Stimulated activated CD4-positive, alpha-beta T cell treated with anti-CD3 and anti-CD28 coated beads, Interleukin-1b, Interleukin-23, amount 100 ng/mL, for 24 hours (primary cell): ENCODE results near the gene PDE10A.
"Not testable (repeated sequence)": the region's sequence is repeated elsewhere in the genome, so short reads cannot be mapped to it uniquely, and the experiment has no call there.

Source experiments
- DNase-seq, 4 experiments: peaks; one replicate each; pipeline ENCODE4 v3.0.0-alpha.2; 2020; ENCODE audit warnings: low read depth in 4 of 4, low spot score in 1 of 4

PDE10A gene

DNA sequence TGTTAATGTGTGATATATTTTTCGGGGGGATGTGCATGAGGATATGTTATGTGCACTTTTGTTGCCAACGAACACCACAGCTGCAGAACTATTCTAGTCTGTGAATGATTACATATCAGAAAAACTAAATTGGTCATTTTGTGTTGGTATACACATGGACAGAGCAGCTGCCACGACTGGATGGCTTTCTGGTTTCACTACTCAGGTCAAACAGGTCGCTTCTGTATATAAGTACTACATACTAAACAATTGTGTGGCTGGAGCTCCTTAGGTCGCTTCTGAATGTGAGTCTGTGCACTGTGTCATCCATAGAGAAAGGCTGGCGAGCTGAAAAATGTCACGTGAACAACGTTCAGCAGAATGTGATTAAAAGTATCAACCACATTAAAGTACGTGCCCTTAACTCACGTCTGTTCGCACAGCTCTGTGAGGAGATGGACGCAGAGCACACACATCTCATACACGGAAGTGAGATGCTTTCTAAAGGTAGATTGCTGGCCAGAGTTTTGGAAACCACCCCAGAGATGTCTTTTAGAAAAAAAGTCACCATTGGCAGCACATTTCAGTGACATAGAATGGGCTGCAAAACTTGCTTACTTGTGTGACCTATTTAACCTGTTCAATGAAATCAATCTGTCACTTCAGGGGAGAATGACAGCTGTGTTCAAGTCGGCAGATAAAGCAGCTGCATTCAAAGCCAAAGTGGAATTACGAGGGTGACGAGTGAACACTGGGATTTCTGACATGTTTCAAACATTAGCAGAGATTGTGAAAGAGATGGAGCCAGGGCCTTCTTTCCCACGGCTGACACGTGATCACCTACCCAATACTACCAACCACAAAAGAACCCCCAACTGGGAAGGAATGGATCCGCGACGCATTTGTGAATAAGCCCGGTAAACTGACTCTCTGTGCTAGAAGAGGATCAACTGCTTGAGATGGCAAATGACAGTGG, 176.6 kb downstream of the PDE10A start:
- DNase-seq: no peak

GRCh38 chr6:165484178-165484889, 178.7 kb downstream of the PDE10A start:
- DNase-seq: no peak

DNA sequence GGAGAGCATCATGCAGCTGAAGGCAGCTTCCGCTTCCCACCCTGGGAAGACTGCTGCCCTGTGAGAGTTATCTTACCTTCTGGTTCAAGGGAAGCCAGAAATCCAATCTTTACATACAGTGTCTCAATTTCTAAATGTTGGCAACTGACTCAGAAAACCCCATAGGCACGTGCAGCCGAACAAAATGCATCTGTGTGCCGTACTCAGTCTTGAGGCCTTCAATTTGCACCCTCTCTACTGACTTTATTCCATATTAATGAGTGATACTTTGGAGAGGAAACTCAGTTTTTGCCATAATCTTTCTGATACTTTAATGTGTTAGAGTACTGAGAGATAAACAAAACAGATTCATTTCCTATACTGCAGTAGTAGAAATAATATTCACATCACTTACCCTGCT, 181.1 kb downstream of the PDE10A start:
- DNase-seq: no peak

DNA sequence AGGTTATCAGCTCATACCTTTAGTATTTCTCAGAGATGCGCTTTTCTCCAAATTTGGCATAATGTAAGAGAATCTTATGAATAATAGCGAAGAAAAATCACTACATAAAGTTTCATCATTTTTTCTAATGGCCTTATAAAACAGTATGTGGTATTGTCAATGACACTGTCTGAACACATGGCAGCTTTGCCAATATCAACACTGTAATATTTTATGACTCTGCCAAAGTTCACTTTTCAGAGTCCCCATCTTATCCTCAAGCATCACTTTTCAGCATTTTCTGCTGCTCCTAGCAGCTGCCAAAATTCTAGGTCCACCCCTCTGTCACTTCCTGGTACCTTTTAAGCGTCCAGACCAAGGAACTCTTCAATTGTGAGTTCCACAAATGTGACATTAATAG, 182.1 kb downstream of the PDE10A start:
- no peak for DNase-seq

GRCh38 chr6:165478581-165478980, 184.5 kb downstream of the PDE10A start:
- no peak for DNase-seq

GRCh38 chr6:165469483-165469882, 193.6 kb downstream of the PDE10A start:
- no peak for DNase-seq

GRCh38 chr6:165468340-165469235, 194.5 kb downstream of the PDE10A start:
- no peak for DNase-seq

DNA sequence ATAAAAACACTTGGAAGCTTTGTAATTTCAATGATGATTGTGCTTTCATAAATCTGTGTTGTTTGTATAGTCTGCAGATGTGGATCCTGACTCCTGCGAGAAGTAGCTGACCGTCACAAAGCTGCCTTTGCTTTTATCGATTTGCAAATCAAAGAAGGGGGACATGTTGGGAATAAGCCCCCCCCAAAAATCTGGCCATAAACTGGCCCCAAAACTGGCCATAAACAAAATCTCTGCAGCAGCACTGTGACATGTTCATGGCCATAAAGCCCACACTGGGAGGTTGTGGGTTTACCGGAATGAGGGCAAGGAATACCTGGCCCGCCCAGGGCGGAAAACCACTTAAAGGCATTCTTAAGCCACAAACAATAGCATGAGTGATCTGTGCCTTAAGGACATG, 199.5 kb downstream of the PDE10A start:
- not testable (repeated sequence) for DNase-seq

DNA sequence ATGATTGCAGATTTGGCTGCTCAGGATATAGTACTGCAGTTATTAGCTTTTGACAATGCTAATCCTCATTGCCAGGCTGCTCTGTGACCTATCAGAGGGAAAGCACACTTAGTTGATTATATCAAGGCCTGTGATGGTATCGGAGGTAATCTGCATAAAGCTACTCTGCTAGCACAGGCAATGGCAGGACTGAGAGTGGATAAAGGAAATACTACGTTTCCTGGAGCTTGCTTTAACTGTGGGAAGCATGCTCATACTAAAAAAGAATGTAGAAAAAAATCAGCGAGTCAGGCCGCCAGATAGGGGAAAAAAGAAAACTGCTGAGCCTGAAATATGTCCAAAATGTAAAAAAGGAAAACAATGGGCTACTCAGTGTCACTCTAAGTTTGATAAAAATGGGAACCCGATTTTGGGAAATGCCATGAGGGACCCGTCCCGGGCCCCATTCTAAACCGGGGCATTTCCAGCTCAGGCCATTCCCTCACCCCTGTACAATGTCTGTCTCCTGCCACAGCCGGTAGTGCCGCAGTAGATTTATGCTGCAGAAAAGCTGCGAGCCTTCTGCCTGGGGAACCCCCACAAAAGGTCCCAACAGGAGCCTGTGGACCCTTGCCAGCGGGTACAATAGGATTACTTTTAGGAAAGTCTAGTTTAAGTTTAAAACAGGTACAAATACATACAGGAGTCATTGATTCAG, 203.3 kb downstream of the PDE10A start:
- not testable (repeated sequence) for DNase-seq

DNA sequence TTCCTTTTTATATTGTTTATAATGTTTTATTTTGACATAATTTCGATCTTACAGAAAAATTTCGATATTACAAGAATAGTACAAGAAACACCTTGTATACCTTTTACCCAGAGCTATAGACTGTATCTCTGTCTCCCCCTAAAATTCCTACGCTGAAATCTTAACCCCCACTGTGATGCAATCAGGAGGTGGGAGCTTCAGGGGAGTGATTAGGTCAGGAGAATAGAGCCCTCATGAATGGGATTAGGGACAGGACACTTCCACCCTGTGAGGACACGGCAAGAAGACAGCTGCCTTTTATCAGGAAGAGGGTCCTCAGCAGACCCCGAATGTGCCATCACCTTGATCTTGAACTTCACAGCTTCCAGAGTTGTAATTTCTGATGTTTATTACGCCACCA, 204.9 kb downstream of the PDE10A start:
- DNase-seq: no peak

DNA sequence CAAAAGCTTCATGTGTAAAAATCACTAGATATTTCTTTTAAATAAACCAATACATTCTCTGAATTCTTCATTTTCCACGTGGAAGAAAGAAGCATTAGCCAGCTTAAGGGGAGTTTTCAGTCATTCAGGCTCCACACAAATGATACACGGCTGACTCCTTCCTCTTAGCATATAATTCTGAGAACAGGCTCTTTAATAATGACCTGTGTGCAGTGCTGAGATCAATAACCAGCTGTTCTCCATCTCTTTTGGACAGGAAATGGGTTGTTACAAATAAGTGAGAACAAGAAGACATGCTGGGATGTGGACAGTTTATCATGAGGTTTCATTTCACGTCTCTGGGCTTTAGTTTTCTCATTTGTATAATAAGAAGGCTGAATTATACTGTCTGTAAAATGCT, 206.8 kb downstream of the PDE10A start:
- no peak for DNase-seq

DNA sequence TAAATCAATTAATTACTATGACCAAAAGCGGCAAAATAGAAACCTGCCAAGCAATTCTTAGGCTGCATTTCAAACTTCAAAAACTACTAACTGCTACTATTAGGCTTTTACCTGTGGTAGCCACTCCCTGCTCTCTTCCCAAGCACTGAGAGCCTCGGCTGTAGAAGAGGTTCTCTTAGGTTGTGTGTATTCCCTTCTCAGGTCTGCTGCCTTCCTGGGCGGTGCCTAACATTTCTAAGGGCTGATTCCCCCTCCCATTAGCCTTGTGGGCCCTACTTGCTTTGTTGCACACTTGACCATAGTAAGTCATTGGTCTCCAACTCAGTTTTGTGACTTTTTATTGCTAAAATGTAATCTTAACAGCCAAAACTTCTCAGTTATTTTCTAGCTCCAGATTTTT, 207.6 kb downstream of the PDE10A start:
- no peak for DNase-seq

DNA sequence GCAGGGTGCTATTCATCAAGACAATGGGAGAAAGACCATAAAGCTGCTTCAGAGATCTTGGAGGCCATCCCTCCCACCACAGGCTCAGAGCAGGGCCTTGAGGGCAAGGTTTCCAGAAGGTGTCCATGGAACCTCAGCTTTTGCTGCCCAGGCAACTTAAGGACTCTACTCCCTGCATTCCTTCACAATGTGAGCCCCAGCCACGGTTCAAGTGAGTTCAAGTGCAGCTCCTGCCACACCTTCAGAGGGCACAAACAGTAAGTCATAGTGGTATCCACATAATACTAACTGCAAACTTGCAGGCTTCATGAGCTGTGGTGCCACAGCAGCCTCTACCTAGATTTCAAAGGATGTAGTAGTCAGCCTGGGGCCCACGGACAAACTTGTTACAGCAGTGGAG, 209.6 kb downstream of the PDE10A start:
- DNase-seq: no peak

GRCh38 chr6:165451838-165452237, 211.2 kb downstream of the PDE10A start:
- no peak for DNase-seq

DNA sequence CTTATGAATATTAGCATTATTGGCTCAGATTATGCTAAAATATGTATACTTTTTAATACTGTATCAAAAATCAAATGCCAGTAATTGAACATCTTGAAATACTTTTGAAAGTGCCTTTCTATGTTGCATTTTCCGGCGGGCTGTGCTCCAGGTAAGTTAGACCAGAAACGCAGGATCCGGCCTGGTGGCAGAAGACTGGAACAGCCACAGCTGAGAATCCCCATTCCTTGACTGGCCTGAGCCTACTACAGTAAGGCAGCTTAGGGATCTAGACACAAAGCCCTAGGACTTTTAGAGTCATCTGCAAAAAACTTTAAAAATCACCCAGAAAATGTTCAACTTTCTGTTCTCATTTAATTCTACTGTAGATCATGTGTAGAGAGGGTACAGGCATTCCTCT, 214.8 kb downstream of the PDE10A start:
- DNase-seq: no peak

DNA sequence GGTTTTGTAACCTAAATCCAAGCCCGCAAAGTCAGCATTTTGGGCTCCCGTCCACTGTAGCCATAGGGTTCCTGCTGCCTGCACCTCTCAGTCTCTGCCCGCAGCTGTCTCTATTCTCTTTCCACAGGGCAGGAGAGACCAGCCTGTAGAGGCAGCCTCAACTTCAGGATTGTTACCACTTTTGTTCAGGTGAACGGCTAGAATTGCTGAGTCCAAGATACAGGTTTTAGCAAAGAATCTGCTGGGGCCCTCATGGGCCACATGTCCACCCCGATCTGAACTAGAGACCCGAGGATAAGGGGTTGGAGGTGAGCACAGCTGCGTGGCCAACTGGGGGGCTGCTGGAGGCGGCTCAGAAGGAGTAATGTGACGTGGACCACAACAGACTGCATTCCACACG, 215.9 kb downstream of the PDE10A start:
- DNase-seq: no peak

DNA sequence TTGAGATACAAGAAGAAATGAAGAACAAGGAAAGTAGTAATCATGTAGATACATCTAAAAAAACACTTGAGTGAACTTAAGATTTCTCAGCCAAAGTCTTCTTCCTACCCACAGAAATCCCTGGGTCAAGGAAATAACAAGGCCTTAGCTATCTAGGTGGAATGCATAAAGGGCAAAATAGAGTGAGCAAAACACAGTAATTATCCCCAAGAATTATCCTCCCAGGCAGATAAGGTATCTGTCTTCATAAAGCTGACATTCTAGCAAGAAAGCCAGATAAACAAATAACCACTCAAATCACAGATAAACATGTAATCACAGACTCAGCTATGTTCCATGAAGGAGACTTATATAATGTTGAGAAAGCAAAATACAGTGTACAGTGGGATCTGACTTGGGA, 216.7 kb downstream of the PDE10A start:
- no peak for DNase-seq

DNA sequence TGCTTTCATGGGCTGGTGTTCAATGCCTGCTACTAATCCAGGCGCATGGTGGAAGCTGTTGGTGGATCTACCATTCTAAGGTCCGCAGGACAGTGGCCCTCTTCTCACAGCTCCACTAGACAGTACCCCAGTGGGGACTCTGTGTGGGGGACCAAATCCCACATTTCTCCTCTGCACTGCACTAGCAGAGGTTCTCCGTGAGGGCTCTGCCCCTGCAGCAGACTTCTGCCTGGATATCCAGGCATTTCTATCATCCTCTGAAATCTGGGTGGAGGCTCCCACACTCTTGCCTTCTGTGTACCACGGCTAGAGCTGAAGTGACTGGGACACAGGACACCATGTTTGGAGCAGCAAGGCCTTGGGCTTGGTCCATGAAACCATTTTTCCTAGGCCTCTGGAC, 219.6 kb downstream of the PDE10A start:
- DNase-seq: no peak

- DNase-seq: no peak
Measured at GRCh38 chr6:165441181-165441580, 221.9 kb downstream of the PDE10A start.

GRCh38 chr6:165439928-165440554, 223.0 kb downstream of the PDE10A start:
- no peak for DNase-seq
